Activated T-helper 1 cell treated with Interleukin-2 at 50 U/mL for 16 hours (primary cell): ENCODE data around the gene MFRP.
A peak's percentile ranks its signal among the peaks of the same experiment; 100 is the strongest.
"Not testable (repeated sequence)": the region's sequence is repeated elsewhere in the genome, so short reads cannot be mapped to it uniquely, and the experiment has no call there.

Experiments used
- DNase-seq: peaks from one replicate; pipeline ENCODE4 v3.0.0-alpha.2; 2020; ENCODE audit warnings: low read depth

Gene MFRP

DNA sequence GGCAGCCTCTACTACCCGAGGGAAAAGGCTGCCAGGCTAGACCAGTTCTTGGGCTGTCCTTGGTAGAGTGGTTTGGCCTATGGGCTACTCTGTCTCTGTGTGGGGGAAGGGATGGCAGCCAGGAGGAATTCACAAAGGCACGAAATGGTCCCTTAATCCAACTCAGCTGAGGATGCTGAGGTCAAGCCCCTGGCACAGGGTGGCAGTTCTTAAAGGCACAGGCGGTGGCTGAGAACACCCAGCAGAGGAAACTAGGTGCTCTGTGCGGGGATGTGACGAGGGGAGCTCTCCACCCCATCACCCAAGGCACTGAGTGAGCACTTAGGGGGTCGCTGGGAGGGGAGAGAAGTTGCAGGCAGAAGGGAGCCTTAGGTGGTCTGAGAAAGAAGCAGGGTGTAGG, at the start of gene MFRP:
MFRP (minus strand) TSS at position 101 of the 400 bp plus-strand sequence. CDS start 192 bp downstream, outside the sequence.
- no peak for DNase-seq

- no peak for DNase-seq
These were observed 44.8 kb upstream of the MFRP start for GRCh38 chr11:119391275-119391674.

- no peak for DNase-seq
These were observed 43.2 kb upstream of the MFRP start for GRCh38 chr11:119389611-119390254.

- DNase-seq: no peak
These were observed 41.6 kb upstream of the MFRP start for GRCh38 chr11:119388103-119388502.

- DNase-seq: no peak
These were observed 37.8 kb upstream of the MFRP start for GRCh38 chr11:119384332-119384731.

DNA sequence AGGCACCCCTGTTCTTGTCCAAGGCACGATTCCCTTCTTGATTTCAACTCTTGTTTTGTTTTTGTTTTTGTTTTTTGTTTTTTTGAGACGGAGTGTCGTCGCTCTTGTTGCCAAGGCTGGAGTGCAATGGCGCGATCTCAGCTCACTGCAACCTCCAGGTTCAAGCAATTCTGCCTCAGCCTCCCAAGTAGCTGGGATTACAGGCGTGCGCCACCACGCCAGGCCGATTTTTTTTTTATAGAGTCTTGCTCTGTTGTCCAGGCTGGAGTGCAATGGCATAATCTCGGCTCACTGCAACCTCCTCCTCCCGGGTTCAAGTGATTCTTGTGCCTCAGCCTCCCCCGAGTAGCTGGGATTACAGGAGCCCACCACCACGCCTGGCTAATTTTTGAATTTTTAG, 36.0 kb upstream of the MFRP start:
- not testable (repeated sequence) for DNase-seq

DNA sequence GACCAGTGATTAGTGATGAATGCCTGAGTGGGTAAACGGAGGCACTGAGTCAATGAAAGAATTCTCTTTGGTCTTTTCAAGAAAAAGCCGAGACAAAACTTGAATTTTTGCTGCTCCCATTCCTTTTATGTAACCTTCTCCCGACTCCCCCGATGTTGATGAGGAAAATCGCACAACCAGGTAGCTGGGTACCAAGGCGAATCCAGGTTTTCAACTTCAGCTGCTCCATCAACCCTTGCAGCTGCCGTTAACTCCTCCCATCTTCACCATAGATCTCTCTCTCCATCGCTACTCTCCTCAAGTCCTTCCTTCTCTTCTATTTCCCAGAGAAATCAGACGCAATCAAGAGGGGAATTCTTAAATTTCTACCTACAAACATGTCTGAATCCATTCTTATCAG, 35.6 kb upstream of the MFRP start:
- no peak for DNase-seq

- peak; percentile 96 for DNase-seq
These were observed 34.9 kb upstream of the MFRP start, which contains the start of gene USP2 for GRCh38 chr11:119381181-119381988. Gene USP2, minus strand, starts transcription at chr11:119381690. Its CDS starts 8,210 bp downstream, at chr11:119373480.

GRCh38 chr11:119380827-119381180, 34.3 kb upstream of the MFRP start:
- DNase-seq: no peak

GRCh38 chr11:119380160-119380826, 33.8 kb upstream of the MFRP start:
- no peak for DNase-seq

- DNase-seq: no peak
These were observed 32.5 kb upstream of the MFRP start for GRCh38 chr11:119378851-119379465.

- no peak for DNase-seq
These were observed 31.6 kb upstream of the MFRP start for GRCh38 chr11:119377961-119378667.

DNA sequence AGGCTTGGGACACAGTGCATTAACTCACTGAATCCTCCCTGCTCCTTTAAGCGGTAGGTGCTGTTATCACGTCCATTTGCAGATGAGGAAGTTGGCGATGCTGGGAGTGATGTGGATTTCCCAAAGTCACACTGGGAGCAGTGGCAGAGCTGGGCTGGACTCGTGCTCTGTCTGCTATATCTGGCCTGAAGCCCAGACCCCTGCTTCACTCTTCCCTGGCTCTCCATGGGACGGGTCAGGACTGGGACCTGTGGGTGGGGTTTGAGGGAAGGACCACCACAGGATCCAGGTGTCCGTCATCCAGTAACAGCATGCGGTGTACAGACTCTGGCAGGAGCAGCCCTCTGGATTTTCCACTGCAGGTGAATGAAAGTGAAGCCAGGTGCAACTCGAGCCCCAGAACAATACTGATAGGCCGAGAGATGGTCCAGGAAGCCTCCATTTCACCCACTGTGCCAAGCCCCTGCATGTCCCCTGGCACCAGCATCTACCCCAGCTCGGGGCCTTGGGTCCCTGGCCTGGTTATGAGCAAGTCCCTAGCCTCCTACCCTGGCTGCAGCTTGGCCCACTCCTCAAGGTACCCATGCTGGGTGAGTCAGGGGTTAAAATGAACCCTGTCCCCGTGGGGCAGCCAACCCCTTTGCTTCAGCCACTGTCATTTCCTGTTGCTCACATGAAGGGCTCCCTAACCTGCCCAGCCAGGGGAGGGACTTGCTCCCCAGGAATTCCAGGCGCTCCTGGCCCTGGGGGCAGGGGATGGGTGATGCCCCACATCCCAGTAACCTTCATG, 30.8 kb upstream of the MFRP start:
- no peak for DNase-seq

GRCh38 chr11:119376197-119376847, 29.8 kb upstream of the MFRP start:
- DNase-seq: no peak

DNA sequence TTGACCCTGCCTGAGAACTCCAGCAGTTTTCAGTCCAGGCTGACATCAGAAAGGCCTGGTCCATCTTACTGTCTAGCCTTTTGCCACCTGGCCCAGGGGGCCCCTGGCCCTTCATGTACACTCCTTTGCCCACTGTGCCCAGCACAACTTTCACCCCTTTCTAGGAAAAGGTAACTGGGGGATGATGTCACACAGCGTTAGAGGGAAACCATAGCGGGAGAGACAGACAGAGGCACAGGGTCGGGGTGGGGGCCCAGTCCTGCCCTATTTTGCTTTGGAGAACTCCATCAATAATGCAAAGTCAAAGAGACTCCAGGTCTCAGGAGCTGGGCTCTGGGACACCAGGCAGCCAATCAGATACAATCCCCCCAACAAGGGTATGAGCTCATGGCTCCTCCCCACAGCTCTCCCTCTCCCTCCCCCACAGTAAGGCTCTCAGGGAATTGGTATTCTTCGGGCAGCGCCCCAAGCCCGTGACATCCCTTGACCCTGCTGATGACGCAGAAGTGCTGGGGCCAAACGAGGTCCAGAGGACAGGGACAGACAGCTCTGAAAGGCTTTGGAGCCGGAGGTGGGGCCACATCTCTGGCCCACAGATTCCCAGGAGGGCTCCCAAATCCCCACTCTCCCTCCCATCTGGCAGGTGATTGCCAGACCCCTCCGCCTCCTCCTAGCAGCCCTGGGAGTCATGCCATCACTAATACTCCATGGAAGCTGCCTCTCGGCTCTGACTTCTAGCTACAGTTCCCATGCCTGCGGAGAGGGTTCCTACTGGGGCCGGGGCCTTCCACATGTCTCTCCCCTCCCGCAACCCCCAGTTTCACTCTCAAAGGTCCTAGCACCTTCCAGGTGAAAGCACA, 29.1 kb upstream of the MFRP start:
- no peak for DNase-seq

GRCh38 chr11:119374632-119375336, 28.3 kb upstream of the MFRP start:
- DNase-seq: no peak

- no peak for DNase-seq
These were observed 27.6 kb upstream of the MFRP start for GRCh38 chr11:119373921-119374631.
